Nephron (organoid): ENCODE results near the gene GRM8.
"Not testable (repeated sequence)": the region's sequence is repeated elsewhere in the genome, so short reads cannot be mapped to it uniquely, and the experiment has no call there.

Source experiments
- H3K27ac Mint-ChIP-seq, 3 experiments: 2 replicates each; pipeline ENCODE4 v1.8.0; 2020; ENCODE audit warnings: mixed read lengths in 3 of 3, mild to moderate bottlenecking in 2 of 3, moderate library complexity in 1 of 3
- H3K27me3 Mint-ChIP-seq: 2 replicates; pipeline ENCODE4 v1.8.0; 2021; ENCODE audit warnings: low read depth, mild to moderate bottlenecking, moderate library complexity, mixed read lengths
- H3K36me3 Mint-ChIP-seq: 2 replicates; pipeline ENCODE4 v1.8.0; 2020; ENCODE audit warnings: low read depth, mixed read lengths
- H3K4me1 Mint-ChIP-seq: 2 replicates; pipeline ENCODE4 v1.8.0; 2020; ENCODE audit warnings: mixed read lengths
- H3K4me3 Mint-ChIP-seq, 3 experiments: 2 replicates each; pipeline ENCODE4 v1.8.0; 2020; ENCODE audit warnings: mild to moderate bottlenecking in 3 of 3, mixed read lengths in 3 of 3, moderate library complexity in 2 of 3
- H3K9me3 Mint-ChIP-seq: 2 replicates; pipeline ENCODE4 v1.8.0; 2020; ENCODE audit warnings: mixed read lengths
- CTCF ChIP-seq, 3 experiments: fragments of 200-600 bp; sonication (generic); IDR thresholded peaks; one replicate each; pipeline ENCODE4 v1.5.0; 2021; ENCODE audit warnings: antibody characterized with exemption in 3 of 3; ENCODE audit not compliant: unreplicated experiment in 3 of 3

GRM8 gene

GRCh38 chr7:126685018-126685573 is 567.6 kb downstream of the GRM8 start:
- H3K36me3 Mint-ChIP-seq, result peaks cover 5% of the 10 kb centered on the region
- H3K4me1 Mint-ChIP-seq, result peaks cover 15% of the 10 kb centered on the region
- no peak overlapping the region for H3K4me3 Mint-ChIP-seq
- TF ChIP-seq CTCF (IDR thresholded peaks at IDR 0.05; ENCODE audit: unreplicated experiment in 3 of 3), result no peak
- peaks cover 9% of the 10 kb centered on the region for H3K9me3 Mint-ChIP-seq
- no peak overlapping the region for H3K27ac Mint-ChIP-seq
- H3K27me3 Mint-ChIP-seq, result peaks cover 4% of the 10 kb centered on the region

GRCh38 chr7:126682176-126682575 is 570.6 kb downstream of the GRM8 start:
- peaks cover 5% of the 10 kb centered on the region for H3K4me1 Mint-ChIP-seq
- H3K27ac Mint-ChIP-seq, result no peak overlapping the region
- no peak for TF ChIP-seq CTCF (IDR thresholded peaks at IDR 0.05; ENCODE audit: unreplicated experiment in 3 of 3)
- no peak overlapping the region for H3K4me3 Mint-ChIP-seq
- H3K36me3 Mint-ChIP-seq, result no peaks in the 10 kb centered on the region
- peaks cover 4% of the 10 kb centered on the region for H3K27me3 Mint-ChIP-seq
- H3K9me3 Mint-ChIP-seq, result no peaks in the 10 kb centered on the region

GRCh38 chr7:126668762-126669161 is 584.0 kb downstream of the GRM8 start:
- H3K27me3 Mint-ChIP-seq, H3K27ac Mint-ChIP-seq, H3K9me3 Mint-ChIP-seq, H3K4me3 Mint-ChIP-seq, H3K4me1 Mint-ChIP-seq, H3K36me3 Mint-ChIP-seq: not testable (repeated sequence)

GRCh38 chr7:126668367-126668752 is 584.4 kb downstream of the GRM8 start:
- no peaks in the 10 kb centered on the region for H3K36me3 Mint-ChIP-seq
- no peak for TF ChIP-seq CTCF (IDR thresholded peaks at IDR 0.05; ENCODE audit: unreplicated experiment in 3 of 3)
- H3K27ac Mint-ChIP-seq, result no peak overlapping the region
- peaks cover 7% of the 10 kb centered on the region for H3K4me1 Mint-ChIP-seq
- H3K9me3 Mint-ChIP-seq, result peaks cover 5% of the 10 kb centered on the region
- H3K4me3 Mint-ChIP-seq, result no peak overlapping the region
- no peaks in the 10 kb centered on the region for H3K27me3 Mint-ChIP-seq

- Mint-ChIP-seq H3K9me3 (peaks cover 5% of the 10 kb centered on the region), H3K27me3 (no peaks in the 10 kb centered on the region), H3K27ac (no peak overlapping the region), H3K4me3 (no peak overlapping the region), H3K4me1 (peaks cover 12% of the 10 kb centered on the region), H3K36me3 (no peaks in the 10 kb centered on the region)
- TF ChIP-seq CTCF (IDR thresholded peaks at IDR 0.05; ENCODE audit: unreplicated experiment in 3 of 3), result no peak
Observed at GRCh38 chr7:126667742-126668366, 584.9 kb downstream of the GRM8 start.

- Mint-ChIP-seq H3K36me3 (no peaks in the 10 kb centered on the region), H3K27me3 (peaks cover 2% of the 10 kb centered on the region), H3K4me3 (peak overlapping the region in 1 of 3 experiments; percentile 12), H3K9me3 (no peaks in the 10 kb centered on the region), H3K27ac (peak overlapping the region in 2 of 3 experiments; percentile 54 to 77), H3K4me1 (peaks cover 24% of the 10 kb centered on the region)
- TF ChIP-seq CTCF (IDR thresholded peaks at IDR 0.05; ENCODE audit: unreplicated experiment in 3 of 3), result no peak
Observed at GRCh38 chr7:126662856-126663255, 589.9 kb downstream of the GRM8 start.
